ENCODE data around the gene NOXRED1. TPM values are rescaled to one million over a fixed set of nuclear protein-coding genes. Genes with fewer than 3 reads are reported as not detected.

Gene NOXRED1
- total RNA-seq, 1 experiment from 2014 or later, result 0.20 TPM

DNA sequence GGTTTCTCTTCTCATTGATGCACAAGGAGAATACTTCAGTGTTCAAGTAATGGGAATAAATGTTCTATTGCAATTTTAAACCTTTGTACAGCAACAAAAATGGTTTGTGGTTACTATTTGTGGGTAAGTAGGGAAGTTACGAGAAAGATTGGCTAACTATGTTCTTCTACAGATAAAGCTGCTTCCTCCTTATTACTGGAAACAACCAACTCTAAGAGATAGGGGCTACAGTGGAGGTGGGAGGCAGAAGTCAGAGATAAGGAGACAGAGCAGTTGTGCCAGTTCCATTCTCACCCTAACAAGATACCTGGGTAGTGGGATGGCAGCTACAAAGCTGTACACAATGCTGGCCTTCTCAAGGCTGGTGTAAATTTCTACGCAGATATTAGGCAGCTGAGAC is 16.2 kb downstream of the NOXRED1 start:
- no peak for DNase-seq (ENCODE audit: low spot score)
- H3K27ac Mint-ChIP-seq, result no peak overlapping the region
- no peaks in the 10 kb centered on the region for H3K36me3 Mint-ChIP-seq
- ATAC-seq, result no peak
- H3K9me3 Mint-ChIP-seq, result no peaks in the 10 kb centered on the region
- CTCF ChIA-PET, result interaction anchor here (0.7 to 1.8 kb wide), 3 partner anchors 81 to 128 kb away, joined by 3 to 6 read pairs (median 3); no protein-coding TSS in a partner anchor
- H3K4me3 Mint-ChIP-seq, result no peak overlapping the region
- no peaks in the 10 kb centered on the region for H3K27me3 Mint-ChIP-seq (ENCODE audit: low read depth)
- TF ChIP-seq, protein P1, sequence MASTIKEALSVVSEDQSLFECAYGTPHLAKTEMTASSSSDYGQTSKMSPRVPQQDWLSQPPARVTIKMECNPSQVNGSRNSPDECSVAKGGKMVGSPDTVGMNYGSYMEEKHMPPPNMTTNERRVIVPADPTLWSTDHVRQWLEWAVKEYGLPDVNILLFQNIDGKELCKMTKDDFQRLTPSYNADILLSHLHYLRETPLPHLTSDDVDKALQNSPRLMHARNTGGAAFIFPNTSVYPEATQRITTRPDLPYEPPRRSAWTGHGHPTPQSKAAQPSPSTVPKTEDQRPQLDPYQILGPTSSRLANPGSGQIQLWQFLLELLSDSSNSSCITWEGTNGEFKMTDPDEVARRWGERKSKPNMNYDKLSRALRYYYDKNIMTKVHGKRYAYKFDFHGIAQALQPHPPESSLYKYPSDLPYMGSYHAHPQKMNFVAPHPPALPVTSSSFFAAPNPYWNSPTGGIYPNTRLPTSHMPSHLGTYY (CRISPR knock-in tag; IDR thresholded peaks at IDR 0.05), result no peak
- TF ChIP-seq, protein P2, sequence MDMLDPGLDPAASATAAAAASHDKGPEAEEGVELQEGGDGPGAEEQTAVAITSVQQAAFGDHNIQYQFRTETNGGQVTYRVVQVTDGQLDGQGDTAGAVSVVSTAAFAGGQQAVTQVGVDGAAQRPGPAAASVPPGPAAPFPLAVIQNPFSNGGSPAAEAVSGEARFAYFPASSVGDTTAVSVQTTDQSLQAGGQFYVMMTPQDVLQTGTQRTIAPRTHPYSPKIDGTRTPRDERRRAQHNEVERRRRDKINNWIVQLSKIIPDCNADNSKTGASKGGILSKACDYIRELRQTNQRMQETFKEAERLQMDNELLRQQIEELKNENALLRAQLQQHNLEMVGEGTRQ (CRISPR knock-in tag; IDR thresholded peaks at IDR 0.05), result no peak
- TF ChIP-seq, protein P3, sequence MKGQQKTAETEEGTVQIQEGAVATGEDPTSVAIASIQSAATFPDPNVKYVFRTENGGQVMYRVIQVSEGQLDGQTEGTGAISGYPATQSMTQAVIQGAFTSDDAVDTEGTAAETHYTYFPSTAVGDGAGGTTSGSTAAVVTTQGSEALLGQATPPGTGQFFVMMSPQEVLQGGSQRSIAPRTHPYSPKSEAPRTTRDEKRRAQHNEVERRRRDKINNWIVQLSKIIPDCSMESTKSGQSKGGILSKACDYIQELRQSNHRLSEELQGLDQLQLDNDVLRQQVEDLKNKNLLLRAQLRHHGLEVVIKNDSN (CRISPR knock-in tag; IDR thresholded peaks at IDR 0.05), result no peak
- TF ChIP-seq CBFB (CRISPR knock-in tag; IDR thresholded peaks at IDR 0.05; ENCODE audit: low read depth), result no peak
- POLR2A ChIA-PET, result interaction anchor here (0.7 kb wide), 1 partner anchor 91 kb away, joined by 5 read pairs; no protein-coding TSS in a partner anchor
- no peaks in the 10 kb centered on the region for H3K4me1 Mint-ChIP-seq

DNA sequence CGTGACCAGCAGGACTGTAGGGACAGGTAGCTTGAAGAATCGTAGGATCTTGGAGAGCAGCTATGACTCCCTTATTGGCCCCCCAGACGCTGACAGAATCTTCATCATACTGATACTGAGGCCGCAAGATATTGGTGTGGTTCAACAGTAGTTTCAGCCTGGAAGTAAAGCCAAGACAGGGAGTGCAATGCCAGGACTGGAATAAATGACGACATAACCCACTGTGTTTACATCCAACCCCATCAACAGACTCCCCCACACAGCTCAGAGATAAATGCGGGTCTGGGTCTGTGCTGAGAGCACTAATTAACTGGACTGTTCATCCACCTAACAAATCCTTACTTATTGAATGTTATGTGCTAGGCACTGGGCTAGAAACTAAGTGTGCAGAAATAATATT is 16.6 kb downstream of the NOXRED1 start:
- POLR2A ChIA-PET, result no interaction called here
- no peaks in the 10 kb centered on the region for H3K36me3 Mint-ChIP-seq
- H3K9me3 Mint-ChIP-seq, result no peaks in the 10 kb centered on the region
- DNase-seq (ENCODE audit: low spot score) (no peak), ATAC-seq (no peak)
- H3K4me1 Mint-ChIP-seq, result no peaks in the 10 kb centered on the region
- no peak overlapping the region for H3K4me3 Mint-ChIP-seq
- no peaks in the 10 kb centered on the region for H3K27me3 Mint-ChIP-seq (ENCODE audit: low read depth)
- CTCF ChIA-PET, result interaction anchor here (1.8 kb wide), 1 partner anchor 90 kb away, joined by 6 read pairs; no protein-coding TSS in a partner anchor
- no peak overlapping the region for H3K27ac Mint-ChIP-seq
- TF ChIP-seq, protein P4, sequence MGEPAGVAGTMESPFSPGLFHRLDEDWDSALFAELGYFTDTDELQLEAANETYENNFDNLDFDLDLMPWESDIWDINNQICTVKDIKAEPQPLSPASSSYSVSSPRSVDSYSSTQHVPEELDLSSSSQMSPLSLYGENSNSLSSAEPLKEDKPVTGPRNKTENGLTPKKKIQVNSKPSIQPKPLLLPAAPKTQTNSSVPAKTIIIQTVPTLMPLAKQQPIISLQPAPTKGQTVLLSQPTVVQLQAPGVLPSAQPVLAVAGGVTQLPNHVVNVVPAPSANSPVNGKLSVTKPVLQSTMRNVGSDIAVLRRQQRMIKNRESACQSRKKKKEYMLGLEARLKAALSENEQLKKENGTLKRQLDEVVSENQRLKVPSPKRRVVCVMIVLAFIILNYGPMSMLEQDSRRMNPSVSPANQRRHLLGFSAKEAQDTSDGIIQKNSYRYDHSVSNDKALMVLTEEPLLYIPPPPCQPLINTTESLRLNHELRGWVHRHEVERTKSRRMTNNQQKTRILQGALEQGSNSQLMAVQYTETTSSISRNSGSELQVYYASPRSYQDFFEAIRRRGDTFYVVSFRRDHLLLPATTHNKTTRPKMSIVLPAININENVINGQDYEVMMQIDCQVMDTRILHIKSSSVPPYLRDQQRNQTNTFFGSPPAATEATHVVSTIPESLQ (CRISPR knock-in tag; IDR thresholded peaks at IDR 0.05), result no peak
- TF ChIP-seq, protein P5, sequence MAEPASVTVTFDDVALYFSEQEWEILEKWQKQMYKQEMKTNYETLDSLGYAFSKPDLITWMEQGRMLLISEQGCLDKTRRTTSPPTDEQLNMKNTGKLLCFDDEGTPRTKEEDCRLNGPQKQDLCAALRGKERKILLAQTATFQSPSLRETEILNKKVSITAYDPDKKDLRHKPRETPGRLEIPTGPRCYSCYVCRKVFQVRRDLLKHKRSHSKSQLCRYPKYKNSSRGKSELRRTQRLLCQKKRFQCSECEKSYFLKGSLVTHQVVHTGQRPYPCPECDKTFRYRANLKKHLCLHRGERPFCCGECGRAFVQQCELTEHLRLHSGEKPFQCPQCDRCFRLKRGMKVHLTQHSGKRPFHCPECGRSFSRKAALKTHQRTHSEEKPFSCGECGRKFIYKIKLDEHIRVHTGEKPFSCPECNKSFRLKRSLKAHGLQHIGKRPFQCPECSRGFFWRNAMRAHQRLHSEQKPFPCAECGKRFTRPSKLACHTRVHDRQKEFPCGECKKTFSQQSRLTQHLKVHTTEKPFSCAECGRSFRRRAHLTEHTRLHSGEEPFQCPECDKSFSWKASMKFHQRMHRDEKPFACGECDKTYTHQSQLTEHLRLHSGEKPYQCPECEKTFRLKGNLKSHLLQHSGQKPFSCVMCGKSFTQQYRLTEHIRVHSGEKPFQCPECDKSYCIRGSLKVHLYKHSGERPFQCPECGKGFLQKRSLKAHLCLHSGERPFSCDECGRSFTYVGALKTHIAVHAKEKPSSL (CRISPR knock-in tag; conservative IDR thresholded peaks at IDR 0.05), result no peak
- TF ChIP-seq, protein P6, sequence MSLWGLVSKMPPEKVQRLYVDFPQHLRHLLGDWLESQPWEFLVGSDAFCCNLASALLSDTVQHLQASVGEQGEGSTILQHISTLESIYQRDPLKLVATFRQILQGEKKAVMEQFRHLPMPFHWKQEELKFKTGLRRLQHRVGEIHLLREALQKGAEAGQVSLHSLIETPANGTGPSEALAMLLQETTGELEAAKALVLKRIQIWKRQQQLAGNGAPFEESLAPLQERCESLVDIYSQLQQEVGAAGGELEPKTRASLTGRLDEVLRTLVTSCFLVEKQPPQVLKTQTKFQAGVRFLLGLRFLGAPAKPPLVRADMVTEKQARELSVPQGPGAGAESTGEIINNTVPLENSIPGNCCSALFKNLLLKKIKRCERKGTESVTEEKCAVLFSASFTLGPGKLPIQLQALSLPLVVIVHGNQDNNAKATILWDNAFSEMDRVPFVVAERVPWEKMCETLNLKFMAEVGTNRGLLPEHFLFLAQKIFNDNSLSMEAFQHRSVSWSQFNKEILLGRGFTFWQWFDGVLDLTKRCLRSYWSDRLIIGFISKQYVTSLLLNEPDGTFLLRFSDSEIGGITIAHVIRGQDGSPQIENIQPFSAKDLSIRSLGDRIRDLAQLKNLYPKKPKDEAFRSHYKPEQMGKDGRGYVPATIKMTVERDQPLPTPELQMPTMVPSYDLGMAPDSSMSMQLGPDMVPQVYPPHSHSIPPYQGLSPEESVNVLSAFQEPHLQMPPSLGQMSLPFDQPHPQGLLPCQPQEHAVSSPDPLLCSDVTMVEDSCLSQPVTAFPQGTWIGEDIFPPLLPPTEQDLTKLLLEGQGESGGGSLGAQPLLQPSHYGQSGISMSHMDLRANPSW (CRISPR knock-in tag; conservative IDR thresholded peaks at IDR 0.05; ENCODE audit: low read depth), result no peak
- TF ChIP-seq ZNF232 (CRISPR knock-in tag; IDR thresholded peaks at IDR 0.05), result no peak
- no peak for TF ChIP-seq SP1 (CRISPR knock-in tag; conservative IDR thresholded peaks at IDR 0.05)
- TF ChIP-seq FOXP1 (CRISPR knock-in tag; IDR thresholded peaks at IDR 0.05; ENCODE audit: borderline replicate concordance), result no peak
- TF ChIP-seq CREB1 (CRISPR knock-in tag; IDR thresholded peaks at IDR 0.05), result no peak
- no peak for TF ChIP-seq ZNF219 (CRISPR knock-in tag; IDR thresholded peaks at IDR 0.05; ENCODE audit: borderline replicate concordance)
- TF ChIP-seq, protein P7, sequence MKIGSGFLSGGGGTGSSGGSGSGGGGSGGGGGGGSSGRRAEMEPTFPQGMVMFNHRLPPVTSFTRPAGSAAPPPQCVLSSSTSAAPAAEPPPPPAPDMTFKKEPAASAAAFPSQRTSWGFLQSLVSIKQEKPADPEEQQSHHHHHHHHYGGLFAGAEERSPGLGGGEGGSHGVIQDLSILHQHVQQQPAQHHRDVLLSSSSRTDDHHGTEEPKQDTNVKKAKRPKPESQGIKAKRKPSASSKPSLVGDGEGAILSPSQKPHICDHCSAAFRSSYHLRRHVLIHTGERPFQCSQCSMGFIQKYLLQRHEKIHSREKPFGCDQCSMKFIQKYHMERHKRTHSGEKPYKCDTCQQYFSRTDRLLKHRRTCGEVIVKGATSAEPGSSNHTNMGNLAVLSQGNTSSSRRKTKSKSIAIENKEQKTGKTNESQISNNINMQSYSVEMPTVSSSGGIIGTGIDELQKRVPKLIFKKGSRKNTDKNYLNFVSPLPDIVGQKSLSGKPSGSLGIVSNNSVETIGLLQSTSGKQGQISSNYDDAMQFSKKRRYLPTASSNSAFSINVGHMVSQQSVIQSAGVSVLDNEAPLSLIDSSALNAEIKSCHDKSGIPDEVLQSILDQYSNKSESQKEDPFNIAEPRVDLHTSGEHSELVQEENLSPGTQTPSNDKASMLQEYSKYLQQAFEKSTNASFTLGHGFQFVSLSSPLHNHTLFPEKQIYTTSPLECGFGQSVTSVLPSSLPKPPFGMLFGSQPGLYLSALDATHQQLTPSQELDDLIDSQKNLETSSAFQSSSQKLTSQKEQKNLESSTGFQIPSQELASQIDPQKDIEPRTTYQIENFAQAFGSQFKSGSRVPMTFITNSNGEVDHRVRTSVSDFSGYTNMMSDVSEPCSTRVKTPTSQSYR (CRISPR knock-in tag; IDR thresholded peaks at IDR 0.05), result no peak
- TF ChIP-seq, protein P8, sequence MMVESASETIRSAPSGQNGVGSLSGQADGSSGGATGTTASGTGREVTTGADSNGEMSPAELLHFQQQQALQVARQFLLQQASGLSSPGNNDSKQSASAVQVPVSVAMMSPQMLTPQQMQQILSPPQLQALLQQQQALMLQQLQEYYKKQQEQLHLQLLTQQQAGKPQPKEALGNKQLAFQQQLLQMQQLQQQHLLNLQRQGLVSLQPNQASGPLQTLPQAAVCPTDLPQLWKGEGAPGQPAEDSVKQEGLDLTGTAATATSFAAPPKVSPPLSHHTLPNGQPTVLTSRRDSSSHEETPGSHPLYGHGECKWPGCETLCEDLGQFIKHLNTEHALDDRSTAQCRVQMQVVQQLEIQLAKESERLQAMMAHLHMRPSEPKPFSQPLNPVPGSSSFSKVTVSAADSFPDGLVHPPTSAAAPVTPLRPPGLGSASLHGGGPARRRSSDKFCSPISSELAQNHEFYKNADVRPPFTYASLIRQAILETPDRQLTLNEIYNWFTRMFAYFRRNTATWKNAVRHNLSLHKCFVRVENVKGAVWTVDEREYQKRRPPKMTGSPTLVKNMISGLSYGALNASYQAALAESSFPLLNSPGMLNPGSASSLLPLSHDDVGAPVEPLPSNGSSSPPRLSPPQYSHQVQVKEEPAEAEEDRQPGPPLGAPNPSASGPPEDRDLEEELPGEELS (CRISPR knock-in tag; IDR thresholded peaks at IDR 0.05), result no peak
- TF ChIP-seq JUN (CRISPR knock-in tag; IDR thresholded peaks at IDR 0.05), result no peak
- TF ChIP-seq, protein P9, sequence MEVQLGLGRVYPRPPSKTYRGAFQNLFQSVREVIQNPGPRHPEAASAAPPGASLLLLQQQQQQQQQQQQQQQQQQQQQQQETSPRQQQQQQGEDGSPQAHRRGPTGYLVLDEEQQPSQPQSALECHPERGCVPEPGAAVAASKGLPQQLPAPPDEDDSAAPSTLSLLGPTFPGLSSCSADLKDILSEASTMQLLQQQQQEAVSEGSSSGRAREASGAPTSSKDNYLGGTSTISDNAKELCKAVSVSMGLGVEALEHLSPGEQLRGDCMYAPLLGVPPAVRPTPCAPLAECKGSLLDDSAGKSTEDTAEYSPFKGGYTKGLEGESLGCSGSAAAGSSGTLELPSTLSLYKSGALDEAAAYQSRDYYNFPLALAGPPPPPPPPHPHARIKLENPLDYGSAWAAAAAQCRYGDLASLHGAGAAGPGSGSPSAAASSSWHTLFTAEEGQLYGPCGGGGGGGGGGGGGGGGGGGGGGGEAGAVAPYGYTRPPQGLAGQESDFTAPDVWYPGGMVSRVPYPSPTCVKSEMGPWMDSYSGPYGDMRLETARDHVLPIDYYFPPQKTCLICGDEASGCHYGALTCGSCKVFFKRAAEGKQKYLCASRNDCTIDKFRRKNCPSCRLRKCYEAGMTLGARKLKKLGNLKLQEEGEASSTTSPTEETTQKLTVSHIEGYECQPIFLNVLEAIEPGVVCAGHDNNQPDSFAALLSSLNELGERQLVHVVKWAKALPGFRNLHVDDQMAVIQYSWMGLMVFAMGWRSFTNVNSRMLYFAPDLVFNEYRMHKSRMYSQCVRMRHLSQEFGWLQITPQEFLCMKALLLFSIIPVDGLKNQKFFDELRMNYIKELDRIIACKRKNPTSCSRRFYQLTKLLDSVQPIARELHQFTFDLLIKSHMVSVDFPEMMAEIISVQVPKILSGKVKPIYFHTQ (CRISPR knock-in tag; IDR thresholded peaks at IDR 0.05), result no peak
